ENCODE data around the gene CBLL2.

The CBLL2 gene

GRCh38 chrX:22310779-22311178 is 38.1 kb downstream of the CBLL2 start:
- 83% methylated on average over 1 of the region's 3 CpGs for WGBS (ENCODE audit: insufficient coverage)

DNA sequence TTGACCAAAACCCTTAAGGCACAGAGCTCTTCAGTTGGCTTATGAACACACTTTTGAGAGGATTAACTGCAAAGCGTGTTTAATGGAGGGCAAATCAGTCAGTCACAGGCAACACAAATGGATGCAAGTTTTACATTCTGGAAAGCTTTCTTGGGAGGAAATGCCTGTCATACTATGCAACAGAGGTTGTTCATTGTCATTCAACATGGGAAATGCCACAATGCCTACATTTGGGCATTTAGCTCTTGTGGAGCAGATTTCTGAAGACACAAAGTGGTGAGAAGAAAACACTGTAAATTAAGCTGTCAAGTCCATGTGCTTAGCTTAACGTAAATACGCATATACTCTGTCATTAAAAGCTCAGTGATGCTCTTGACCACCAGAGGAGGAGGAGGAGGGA is 41.1 kb downstream of the CBLL2 start:
- ChIA-PET POLR2A (no interaction called here), CTCF (no interaction called here)
- 75% methylated on average over 1 of the region's 3 CpGs for WGBS (ENCODE audit: insufficient coverage)
- Histone ChIP-seq H3K36me3 (ENCODE audit: control insufficient read depth in 4 of 4, insufficient read depth in 4 of 4, low read length in 3 of 4) (no peaks in the 10 kb centered on the region), H3K9me3 (ENCODE audit: control extremely low read depth in 1 of 5, control insufficient read depth in 4 of 5, insufficient read depth in 2 of 5, low read depth in 1 of 5, low read length in 4 of 5) (no peaks in the 10 kb centered on the region), H3K27ac (ENCODE audit: insufficient read depth in 1 of 2, low read depth in 1 of 2, low read length in 2 of 2, poor library complexity in 1 of 2, severe bottlenecking in 2 of 2) (no peak overlapping the region), H3K4me3 (ENCODE audit: control insufficient read depth in 1 of 7, extremely low read depth in 1 of 7, insufficient read depth in 4 of 7, low read depth in 2 of 7, low read length in 6 of 7) (no peak overlapping the region), H3K27me3 (replicated peaks in 2 of 5; ENCODE audit: control insufficient read depth in 4 of 5, insufficient read depth in 5 of 5, low read length in 4 of 5) (peaks cover 0 to 2% (median 0%) of the 10 kb centered on the region in 5 experiments), H3K4me1 (ENCODE audit: control extremely low read depth in 1 of 4, control insufficient read depth in 4 of 4, insufficient read depth in 4 of 4, low read length in 3 of 4) (no peaks in the 10 kb centered on the region)
- DNase-seq, result no peak

More at GRCh38 chrX:22310779-22311178, 38.1 kb downstream of the CBLL2 start:
- Histone ChIP-seq H3K9me3 (ENCODE audit: control extremely low read depth in 1 of 5, control insufficient read depth in 4 of 5, insufficient read depth in 2 of 5, low read depth in 1 of 5, low read length in 4 of 5) (no peaks in the 10 kb centered on the region), H3K36me3 (ENCODE audit: control insufficient read depth in 4 of 4, insufficient read depth in 4 of 4, low read length in 3 of 4) (no peaks in the 10 kb centered on the region), H3K4me3 (ENCODE audit: control insufficient read depth in 1 of 7, extremely low read depth in 1 of 7, insufficient read depth in 4 of 7, low read depth in 2 of 7, low read length in 6 of 7) (no peak overlapping the region), H3K27ac (ENCODE audit: insufficient read depth in 1 of 2, low read depth in 1 of 2, low read length in 2 of 2, poor library complexity in 1 of 2, severe bottlenecking in 2 of 2) (no peak overlapping the region), H3K4me1 (ENCODE audit: control extremely low read depth in 1 of 4, control insufficient read depth in 4 of 4, insufficient read depth in 4 of 4, low read length in 3 of 4) (no peaks in the 10 kb centered on the region), H3K27me3 (replicated peaks in 2 of 5; ENCODE audit: control insufficient read depth in 4 of 5, insufficient read depth in 5 of 5, low read length in 4 of 5) (peaks cover 0 to 2% (median 0%) of the 10 kb centered on the region in 5 experiments)
- ChIA-PET CTCF (interaction anchor here (0.7 kb wide), 1 partner anchor 438 kb away, joined by 3 read pairs; no protein-coding TSS in a partner anchor), POLR2A (no interaction called here)
- DNase-seq, result no peak

DNA sequence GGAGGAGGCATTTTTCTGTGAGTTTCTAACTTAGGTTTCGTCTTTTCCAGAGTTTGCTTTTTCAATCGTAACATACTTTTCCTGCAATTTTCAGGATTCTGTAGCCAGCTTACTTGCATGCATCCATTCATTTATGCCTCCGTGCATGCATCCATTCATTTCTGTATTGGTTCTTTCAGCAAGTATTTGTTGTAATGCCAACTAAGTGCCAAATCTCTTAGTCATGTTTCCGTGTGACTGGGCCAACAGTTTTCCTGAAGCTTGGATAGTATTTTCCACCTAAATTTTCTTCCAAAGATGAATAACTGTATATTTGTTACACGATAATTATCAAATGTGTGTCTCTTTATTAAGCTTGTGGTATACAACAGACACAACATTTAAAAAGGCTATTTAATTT is 41.5 kb downstream of the CBLL2 start:
- H3K9me3 ChIP-seq (ENCODE audit: control extremely low read depth in 1 of 5, control insufficient read depth in 4 of 5, insufficient read depth in 2 of 5, low read depth in 1 of 5, low read length in 4 of 5), result no peaks in the 10 kb centered on the region
- DNase-seq, result no peak
- ChIA-PET POLR2A (no interaction called here), CTCF (no interaction called here)
- H3K27me3 ChIP-seq (replicated peaks in 2 of 5; ENCODE audit: control insufficient read depth in 4 of 5, insufficient read depth in 5 of 5, low read length in 4 of 5), result peaks cover 0 to 2% (median 0%) of the 10 kb centered on the region in 5 experiments
- H3K4me1 ChIP-seq (ENCODE audit: control extremely low read depth in 1 of 4, control insufficient read depth in 4 of 4, insufficient read depth in 4 of 4, low read length in 3 of 4), result no peaks in the 10 kb centered on the region
- WGBS (ENCODE audit: insufficient coverage), result 89% methylated on average over 3 of the region's 5 CpGs
- H3K4me3 ChIP-seq (ENCODE audit: control insufficient read depth in 1 of 7, extremely low read depth in 1 of 7, insufficient read depth in 4 of 7, low read depth in 2 of 7, low read length in 6 of 7), result no peak overlapping the region
- no peaks in the 10 kb centered on the region for H3K36me3 ChIP-seq (ENCODE audit: control insufficient read depth in 4 of 4, insufficient read depth in 4 of 4, low read length in 3 of 4)
- no peak overlapping the region for H3K27ac ChIP-seq (ENCODE audit: insufficient read depth in 1 of 2, low read depth in 1 of 2, low read length in 2 of 2, poor library complexity in 1 of 2, severe bottlenecking in 2 of 2)

DNA sequence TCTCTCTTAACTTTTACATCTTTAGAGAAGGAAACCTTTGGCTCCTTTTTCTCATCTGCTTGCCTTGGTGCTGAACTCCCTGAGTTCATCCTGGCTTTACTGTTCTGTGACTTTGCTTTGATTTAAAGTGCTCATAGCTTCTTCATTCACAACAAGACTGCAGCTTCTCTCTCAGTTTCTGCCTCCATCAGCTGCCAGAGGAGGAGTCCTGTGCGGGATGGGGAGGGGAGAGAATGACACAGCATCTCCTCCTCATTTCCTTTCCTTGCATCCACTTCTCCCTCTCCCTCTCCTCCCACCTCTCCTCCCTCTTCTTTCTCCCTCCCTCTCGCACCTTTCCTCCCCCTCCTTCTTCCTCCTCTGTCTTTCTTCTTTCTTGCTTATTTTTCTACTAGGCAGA is 42.0 kb downstream of the CBLL2 start:
- H3K4me3 ChIP-seq (ENCODE audit: control insufficient read depth in 1 of 7, extremely low read depth in 1 of 7, insufficient read depth in 4 of 7, low read depth in 2 of 7, low read length in 6 of 7), result no peak overlapping the region
- no CpG with 5 or more reads among the region's 2 CpGs for WGBS (ENCODE audit: insufficient coverage)
- H3K9me3 ChIP-seq (ENCODE audit: control extremely low read depth in 1 of 5, control insufficient read depth in 4 of 5, insufficient read depth in 2 of 5, low read depth in 1 of 5, low read length in 4 of 5), result no peaks in the 10 kb centered on the region
- ChIA-PET POLR2A (no interaction called here), CTCF (no interaction called here)
- H3K4me1 ChIP-seq (ENCODE audit: control extremely low read depth in 1 of 4, control insufficient read depth in 4 of 4, insufficient read depth in 4 of 4, low read length in 3 of 4), result no peaks in the 10 kb centered on the region
- H3K27ac ChIP-seq (ENCODE audit: insufficient read depth in 1 of 2, low read depth in 1 of 2, low read length in 2 of 2, poor library complexity in 1 of 2, severe bottlenecking in 2 of 2), result no peak overlapping the region
- no peaks in the 10 kb centered on the region for H3K36me3 ChIP-seq (ENCODE audit: control insufficient read depth in 4 of 4, insufficient read depth in 4 of 4, low read length in 3 of 4)
- no peak for DNase-seq
- peaks cover 0 to 2% (median 0%) of the 10 kb centered on the region in 5 experiments for H3K27me3 ChIP-seq (replicated peaks in 2 of 5; ENCODE audit: control insufficient read depth in 4 of 5, insufficient read depth in 5 of 5, low read length in 4 of 5)

GRCh38 chrX:22315151-22315550 is 42.4 kb downstream of the CBLL2 start:
- DNase-seq, result no peak
- POLR2A ChIA-PET, result no interaction called here
- Histone ChIP-seq H3K27ac (ENCODE audit: insufficient read depth in 1 of 2, low read depth in 1 of 2, low read length in 2 of 2, poor library complexity in 1 of 2, severe bottlenecking in 2 of 2) (no peak overlapping the region), H3K27me3 (replicated peaks in 2 of 5; ENCODE audit: control insufficient read depth in 4 of 5, insufficient read depth in 5 of 5, low read length in 4 of 5) (peaks cover 0 to 2% (median 0%) of the 10 kb centered on the region in 5 experiments), H3K4me3 (ENCODE audit: control insufficient read depth in 1 of 7, extremely low read depth in 1 of 7, insufficient read depth in 4 of 7, low read depth in 2 of 7, low read length in 6 of 7) (no peak overlapping the region), H3K9me3 (ENCODE audit: control extremely low read depth in 1 of 5, control insufficient read depth in 4 of 5, insufficient read depth in 2 of 5, low read depth in 1 of 5, low read length in 4 of 5) (no peaks in the 10 kb centered on the region), H3K4me1 (ENCODE audit: control extremely low read depth in 1 of 4, control insufficient read depth in 4 of 4, insufficient read depth in 4 of 4, low read length in 3 of 4) (no peaks in the 10 kb centered on the region), H3K36me3 (ENCODE audit: control insufficient read depth in 4 of 4, insufficient read depth in 4 of 4, low read length in 3 of 4) (no peaks in the 10 kb centered on the region)
- CTCF ChIA-PET, result no interaction called here
- no CpG with 5 or more reads among the region's 3 CpGs for WGBS (ENCODE audit: insufficient coverage)

DNA sequence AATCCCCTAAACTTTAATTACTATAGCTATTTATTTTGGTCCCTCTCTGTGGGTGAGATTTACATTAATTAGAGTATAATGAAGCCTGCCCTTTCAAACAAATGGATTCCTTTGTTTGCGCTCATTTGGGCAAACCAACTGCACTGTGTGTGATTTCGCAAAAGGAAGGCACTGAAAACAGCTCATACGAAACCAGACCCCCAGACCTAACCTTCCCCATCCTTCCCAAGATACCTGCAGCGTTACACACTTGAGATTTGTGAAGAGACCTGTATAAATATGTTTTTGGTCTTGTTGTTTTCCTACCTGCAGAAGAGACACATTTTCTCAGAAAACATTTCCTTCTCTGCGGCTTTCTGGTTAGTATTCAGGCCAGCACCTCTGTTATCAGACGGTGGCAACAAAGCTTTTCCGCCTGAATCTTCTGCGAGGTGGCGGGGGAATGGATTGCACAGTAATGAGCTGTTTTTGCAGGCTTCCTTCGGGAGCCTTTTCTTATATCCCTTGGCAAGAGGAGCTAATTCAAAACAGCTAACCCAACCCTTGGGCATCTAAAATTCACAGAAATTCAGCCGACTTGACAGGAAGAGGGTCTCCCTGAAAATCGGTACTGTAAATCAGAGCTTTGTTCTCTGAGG is 47.6 kb downstream of the CBLL2 start:
- Histone ChIP-seq H3K4me1 (ENCODE audit: control extremely low read depth in 1 of 4, control insufficient read depth in 4 of 4, insufficient read depth in 4 of 4, low read length in 3 of 4) (no peaks in the 10 kb centered on the region), H3K4me3 (ENCODE audit: control insufficient read depth in 1 of 7, extremely low read depth in 1 of 7, insufficient read depth in 4 of 7, low read depth in 2 of 7, low read length in 6 of 7) (no peak overlapping the region), H3K27me3 (replicated peaks in 2 of 5; ENCODE audit: control insufficient read depth in 4 of 5, insufficient read depth in 5 of 5, low read length in 4 of 5) (peaks cover 0 to 5% (median 0%) of the 10 kb centered on the region in 5 experiments), H3K36me3 (ENCODE audit: control insufficient read depth in 4 of 4, insufficient read depth in 4 of 4, low read length in 3 of 4) (no peaks in the 10 kb centered on the region), H3K9me3 (ENCODE audit: control extremely low read depth in 1 of 5, control insufficient read depth in 4 of 5, insufficient read depth in 2 of 5, low read depth in 1 of 5, low read length in 4 of 5) (no peaks in the 10 kb centered on the region), H3K27ac (ENCODE audit: insufficient read depth in 1 of 2, low read depth in 1 of 2, low read length in 2 of 2, poor library complexity in 1 of 2, severe bottlenecking in 2 of 2) (no peak overlapping the region)
- CTCF ChIA-PET, result no interaction called here
- POLR2A ChIA-PET, result no interaction called here
- WGBS (ENCODE audit: insufficient coverage), result 74% methylated on average over 6 of the region's 12 CpGs
- no peak for DNase-seq

DNA sequence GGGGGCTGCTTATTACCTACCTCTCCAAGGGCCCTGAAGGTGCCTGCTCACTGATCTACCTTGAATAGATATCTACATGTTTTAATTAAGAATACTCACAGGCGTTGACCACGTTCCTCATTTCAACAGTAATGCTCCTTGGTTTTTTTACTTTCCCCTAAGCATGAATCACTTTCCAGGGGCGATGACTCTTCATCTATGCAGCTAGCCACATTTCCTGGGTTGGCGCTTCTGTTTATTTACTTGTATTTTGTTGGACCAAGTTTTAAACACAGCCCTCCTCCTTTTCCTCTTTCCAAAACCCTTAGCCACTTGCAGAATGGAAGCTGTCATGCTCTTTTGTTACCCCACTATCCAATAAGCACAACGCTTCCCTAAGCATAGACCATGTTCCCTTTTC is 50.8 kb downstream of the CBLL2 start:
- 54% methylated on average over 3 of the region's 5 CpGs for WGBS (ENCODE audit: insufficient coverage)
- Histone ChIP-seq H3K27ac (ENCODE audit: insufficient read depth in 1 of 2, low read depth in 1 of 2, low read length in 2 of 2, poor library complexity in 1 of 2, severe bottlenecking in 2 of 2) (no peak overlapping the region), H3K4me3 (ENCODE audit: control insufficient read depth in 1 of 7, extremely low read depth in 1 of 7, insufficient read depth in 4 of 7, low read depth in 2 of 7, low read length in 6 of 7) (no peak overlapping the region), H3K4me1 (ENCODE audit: control extremely low read depth in 1 of 4, control insufficient read depth in 4 of 4, insufficient read depth in 4 of 4, low read length in 3 of 4) (no peaks in the 10 kb centered on the region), H3K27me3 (replicated peaks in 2 of 5; ENCODE audit: control insufficient read depth in 4 of 5, insufficient read depth in 5 of 5, low read length in 4 of 5) (peaks cover 0 to 5% (median 0%) of the 10 kb centered on the region in 5 experiments), H3K36me3 (ENCODE audit: control insufficient read depth in 4 of 4, insufficient read depth in 4 of 4, low read length in 3 of 4) (no peaks in the 10 kb centered on the region), H3K9me3 (ENCODE audit: control extremely low read depth in 1 of 5, control insufficient read depth in 4 of 5, insufficient read depth in 2 of 5, low read depth in 1 of 5, low read length in 4 of 5) (no peaks in the 10 kb centered on the region)
- CTCF ChIA-PET, result no interaction called here
- DNase-seq, result peak in 2 of 3 donors; percentile 35 to 45
- POLR2A ChIA-PET, result no interaction called here
